HG02642 (cell line): ENCODE data around the gene ZC3H14.
"Not testable (repeated sequence)": the region's sequence is repeated elsewhere in the genome, so short reads cannot be mapped to it uniquely, and the experiment has no call there.

Experiments
- ATAC-seq: cut with Tn5 transposase; IDR thresholded peaks from one replicate; pipeline ENCODE4 v1.9.1; 2021; ENCODE audit warnings: mild to moderate bottlenecking; ENCODE audit not compliant: unreplicated experiment, poor library complexity

The ZC3H14 gene

GRCh38 chr14:88562831-88563686 is at the start of gene ZC3H14:
Gene ZC3H14, plus strand, starts transcription at chr14:88563037. Its CDS starts 97 bp downstream, at chr14:88563134.
- ATAC-seq = peak; percentile 97

- no peak for ATAC-seq
These were observed 47.2 kb upstream of the ZC3H14 start for GRCh38 chr14:88515499-88516221.

- ATAC-seq = no peak
These were observed 45.9 kb upstream of the ZC3H14 start for GRCh38 chr14:88516861-88517357.

- ATAC-seq = no peak
These were observed 44.0 kb upstream of the ZC3H14 start for GRCh38 chr14:88518592-88519512.

GRCh38 chr14:88519907-88520306 is 42.9 kb upstream of the ZC3H14 start:
- no peak for ATAC-seq

- no peak for ATAC-seq
These were observed 41.0 kb upstream of the ZC3H14 start for GRCh38 chr14:88521818-88522217.

GRCh38 chr14:88522393-88522792 is 40.4 kb upstream of the ZC3H14 start:
- ATAC-seq = no peak

GRCh38 chr14:88529889-88530288 is 32.9 kb upstream of the ZC3H14 start:
- ATAC-seq = not testable (repeated sequence)

GRCh38 chr14:88533064-88533602 is 29.7 kb upstream of the ZC3H14 start:
- ATAC-seq = no peak

- no peak for ATAC-seq
These were observed 27.7 kb upstream of the ZC3H14 start for GRCh38 chr14:88535149-88535548.

- ATAC-seq = no peak
These were observed 27.0 kb upstream of the ZC3H14 start for GRCh38 chr14:88535813-88536212.

GRCh38 chr14:88541324-88541723 is 21.5 kb upstream of the ZC3H14 start:
- ATAC-seq = no peak

- ATAC-seq = no peak
These were observed 19.7 kb upstream of the ZC3H14 start for GRCh38 chr14:88542857-88543795.

- no peak for ATAC-seq
These were observed 17.6 kb upstream of the ZC3H14 start for GRCh38 chr14:88545256-88545655.

- ATAC-seq = no peak
These were observed 16.0 kb upstream of the ZC3H14 start for GRCh38 chr14:88546621-88547385.

GRCh38 chr14:88547386-88547780 is 15.5 kb upstream of the ZC3H14 start:
- ATAC-seq = no peak

- no peak for ATAC-seq
These were observed 12.8 kb upstream of the ZC3H14 start for GRCh38 chr14:88550078-88550477.
